H1 (cell line): Measurements from ENCODE around the gene MRFAP1L1. TPM values are rescaled to one million over a fixed set of nuclear protein-coding genes. Genes with fewer than 3 reads are reported as not detected.

Experiments used
- E2F6 ChIP-seq: IDR thresholded peaks from 2 replicates; pipeline ENCODE4 v1.6.1; 2012; ENCODE audit warnings: inconsistent platforms
- polyA plus RNA-seq, 7 experiments: library from polyadenylated mRNA; depleted of rRNA in 3 of 7; stranded (reverse) in 5 of 7; unstranded in 2 of 7; fragments of >200 nt in 5 of 7; fragments of 200-250 nt in 2 of 7; gene quantifications; 1 replicate in 5 of 7; 2 replicates in 1 of 7; 4 replicates in 1 of 7; pipeline versions ENCODE4 v1.2.1 to v1.2.3, GENCODE V29; 2011 to 2013; ENCODE audit warnings: missing spikeins in 2 of 7, mixed read lengths in 2 of 7
- total RNA-seq: library from RNA; stranded (reverse); fragmentation: NEBNext Ultra II Directional; extraction: Animal tissue kit (Norgen Biotek cat#: 25700); gene quantifications from 2 replicates; pipeline ENCODE4 v1.2.1, GENCODE V29; 2021

MRFAP1L1 gene
- total and polyA plus RNA-seq, 2 of the 8 experiments (the other 6 are each of a cell fraction or from before 2014, with no cell fraction given), result 26.8 to 54.3 TPM

DNA sequence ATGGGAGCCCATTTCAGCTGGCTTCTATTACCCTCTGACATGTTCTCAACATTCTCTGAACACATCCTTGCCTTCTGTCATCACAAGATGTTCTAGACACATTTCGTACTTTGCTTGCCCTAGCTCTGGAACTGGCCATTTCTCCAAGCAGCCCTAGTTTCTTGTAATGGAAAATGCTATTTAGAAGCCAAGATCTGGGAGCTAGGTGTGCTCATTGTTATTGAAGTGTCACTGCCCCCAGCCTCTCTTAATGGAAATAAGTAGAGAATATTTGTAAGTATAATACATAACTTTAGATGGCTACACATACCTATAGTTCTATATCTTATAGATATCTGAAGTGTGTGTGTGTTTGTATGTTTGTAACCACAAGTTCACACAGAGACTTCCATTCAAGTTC, 6.9 kb downstream of the MRFAP1L1 start (continued):
- TF ChIP-seq E2F6, result no peak
